OCI-LY1 (cell line): ENCODE results near the gene ARPP19.
"Not testable (repeated sequence)": the region's sequence is repeated elsewhere in the genome, so short reads cannot be mapped to it uniquely, and the experiment has no call there.

Source experiments
- CTCF ChIP-seq: fragments of 200-600 bp; sonication (generic), shearing (Covaris generic); IDR thresholded peaks from 2 replicates; pipeline ENCODE4 v1.5.1; 2017; ENCODE audit warnings: mild to moderate bottlenecking, antibody characterized with exemption, low read length, moderate library complexity, mixed read lengths
- EZH2 ChIP-seq: fragments of 200-600 bp; sonication (generic), shearing (Covaris generic); IDR thresholded peaks from 2 replicates; pipeline ENCODE4 v1.8.0; 2017; ENCODE audit warnings: borderline replicate concordance, mixed run types, mild to moderate bottlenecking, antibody characterized with exemption, low read length, moderate library complexity, mixed read lengths

- TF ChIP-seq CTCF, EZH2: not testable (repeated sequence)
These were observed 17.6 kb downstream of the ARPP19 start for GRCh38 chr15:52551186-52551585.
